Hair follicular keratinocyte (primary cell): Measurements from ENCODE around the gene POLR1B. TPM values are rescaled to one million over a fixed set of nuclear protein-coding genes. Genes with fewer than 3 reads are reported as not detected.

Experiments used
- total RNA-seq: library from RNA; depleted of rRNA; stranded (reverse); fragments of >200 nt; gene quantifications from 2 replicates; pipeline ENCODE4 v1.2.3, GENCODE V29; 2015

The POLR1B gene, protein sequence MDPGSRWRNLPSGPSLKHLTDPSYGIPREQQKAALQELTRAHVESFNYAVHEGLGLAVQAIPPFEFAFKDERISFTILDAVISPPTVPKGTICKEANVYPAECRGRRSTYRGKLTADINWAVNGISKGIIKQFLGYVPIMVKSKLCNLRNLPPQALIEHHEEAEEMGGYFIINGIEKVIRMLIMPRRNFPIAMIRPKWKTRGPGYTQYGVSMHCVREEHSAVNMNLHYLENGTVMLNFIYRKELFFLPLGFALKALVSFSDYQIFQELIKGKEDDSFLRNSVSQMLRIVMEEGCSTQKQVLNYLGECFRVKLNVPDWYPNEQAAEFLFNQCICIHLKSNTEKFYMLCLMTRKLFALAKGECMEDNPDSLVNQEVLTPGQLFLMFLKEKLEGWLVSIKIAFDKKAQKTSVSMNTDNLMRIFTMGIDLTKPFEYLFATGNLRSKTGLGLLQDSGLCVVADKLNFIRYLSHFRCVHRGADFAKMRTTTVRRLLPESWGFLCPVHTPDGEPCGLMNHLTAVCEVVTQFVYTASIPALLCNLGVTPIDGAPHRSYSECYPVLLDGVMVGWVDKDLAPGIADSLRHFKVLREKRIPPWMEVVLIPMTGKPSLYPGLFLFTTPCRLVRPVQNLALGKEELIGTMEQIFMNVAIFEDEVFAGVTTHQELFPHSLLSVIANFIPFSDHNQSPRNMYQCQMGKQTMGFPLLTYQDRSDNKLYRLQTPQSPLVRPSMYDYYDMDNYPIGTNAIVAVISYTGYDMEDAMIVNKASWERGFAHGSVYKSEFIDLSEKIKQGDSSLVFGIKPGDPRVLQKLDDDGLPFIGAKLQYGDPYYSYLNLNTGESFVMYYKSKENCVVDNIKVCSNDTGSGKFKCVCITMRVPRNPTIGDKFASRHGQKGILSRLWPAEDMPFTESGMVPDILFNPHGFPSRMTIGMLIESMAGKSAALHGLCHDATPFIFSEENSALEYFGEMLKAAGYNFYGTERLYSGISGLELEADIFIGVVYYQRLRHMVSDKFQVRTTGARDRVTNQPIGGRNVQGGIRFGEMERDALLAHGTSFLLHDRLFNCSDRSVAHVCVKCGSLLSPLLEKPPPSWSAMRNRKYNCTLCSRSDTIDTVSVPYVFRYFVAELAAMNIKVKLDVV
- total RNA-seq = 13.4 and 19.6 TPM in 2 replicates

DNA sequence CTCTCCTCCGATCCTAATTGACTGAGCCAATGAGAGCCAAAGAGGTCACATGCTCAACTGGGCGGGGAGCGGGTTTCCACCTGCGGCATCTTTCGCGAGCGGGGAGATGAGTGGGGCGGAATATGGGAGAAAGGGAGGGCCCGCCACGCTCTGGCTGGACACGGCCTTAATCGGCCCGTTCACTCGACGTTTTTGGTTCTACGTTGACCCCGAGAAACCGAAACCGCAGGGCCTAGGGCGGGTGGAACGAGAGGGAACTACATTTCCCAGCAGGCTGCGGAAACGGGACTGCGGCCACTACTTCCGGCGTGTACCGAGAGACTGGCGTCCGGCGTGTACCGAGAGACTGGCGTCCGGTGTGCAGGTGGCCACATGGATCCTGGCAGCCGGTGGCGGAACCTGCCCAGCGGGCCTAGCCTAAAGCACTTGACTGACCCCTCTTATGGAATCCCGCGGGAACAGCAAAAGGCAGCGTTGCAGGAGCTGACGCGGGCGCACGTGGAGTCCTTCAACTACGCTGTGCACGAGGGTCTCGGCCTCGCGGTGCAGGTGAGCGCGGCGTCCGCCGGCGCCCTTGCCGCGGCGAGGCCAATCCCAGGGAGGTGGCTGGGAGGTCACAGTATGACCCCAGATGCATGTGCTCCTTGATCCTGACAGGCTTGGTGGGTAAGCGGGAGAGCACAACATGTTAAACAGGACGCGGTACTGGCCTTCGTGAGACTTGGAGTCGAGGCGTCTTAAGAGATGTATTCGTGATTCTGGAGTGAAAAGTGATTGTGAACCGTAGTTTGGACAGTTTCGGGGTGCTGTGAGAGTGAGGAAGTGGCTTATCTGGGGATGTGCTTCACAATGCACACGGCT is at the start of gene POLR1B:
TSS of gene POLR1B (plus strand) at position 343 of the 861 bp plus-strand sequence. CDS start at position 373, 30 bp downstream.

DNA sequence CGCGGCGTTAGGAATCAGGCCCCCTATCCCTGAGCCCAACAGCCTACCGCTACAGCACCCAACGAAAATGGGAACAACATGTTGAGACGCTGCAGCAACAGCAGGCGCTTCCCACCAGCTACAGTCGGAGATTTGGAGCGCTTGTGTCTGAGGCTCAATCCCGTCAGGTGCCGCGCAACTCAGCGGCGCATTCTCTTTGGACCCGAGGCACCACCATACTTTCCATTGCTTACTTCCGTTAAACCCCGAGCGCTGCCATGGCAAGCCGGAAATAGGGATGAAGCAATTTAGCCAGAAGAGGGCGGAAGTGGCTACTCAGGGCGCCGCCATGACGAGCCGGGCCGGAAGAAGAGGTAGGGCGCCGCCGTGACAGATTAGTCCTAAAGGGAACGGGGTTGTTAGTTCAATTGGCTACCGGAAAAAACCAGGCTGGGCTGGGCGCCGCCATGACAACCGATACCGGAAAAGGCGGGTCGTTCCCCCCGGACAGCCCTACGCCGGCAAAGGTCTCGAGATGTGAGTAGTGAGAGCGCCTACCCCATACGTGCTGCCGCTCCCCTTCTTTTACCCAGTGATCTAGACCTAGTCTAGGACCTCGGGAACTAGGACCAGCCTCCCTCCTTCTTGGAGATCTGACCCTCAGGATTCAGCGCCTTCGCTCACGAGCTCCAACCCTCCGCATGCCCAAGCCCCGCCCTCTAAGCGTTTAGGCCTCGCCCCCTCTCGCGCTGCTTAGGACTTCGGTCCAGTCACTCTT is 42.0 kb downstream of the POLR1B start, which contains the start of gene CHCHD5:
TSS of gene CHCHD5 (plus strand) at position 476 of the 757 bp plus-strand sequence. CDS start at position 515, 39 bp downstream.

Other genes starting within 250 kb of the POLR1B start
- 3.2 and 3.6 TPM in 2 replicates for gene RGPD8, start 108.8 kb upstream of the POLR1B start, total RNA-seq
- gene TTL, start 60.3 kb upstream of the POLR1B start, total RNA-seq = 35.7 and 38.7 TPM in 2 replicates
- 34.8 and 39.6 TPM in 2 replicates for gene CHCHD5, start 42.1 kb downstream of the POLR1B start, total RNA-seq
- gene SLC20A1, start 103.5 kb downstream of the POLR1B start, total RNA-seq = 87.7 and 102 TPM in 2 replicates
- not detected in 2 replicates for gene NT5DC4, start 178.6 kb downstream of the POLR1B start, total RNA-seq
- 11.3 and 21.2 TPM in 2 replicates for gene CKAP2L, start 222.1 kb downstream of the POLR1B start, total RNA-seq
- 305 and 483 TPM in 2 replicates for gene IL1A, start 242.0 kb downstream of the POLR1B start, total RNA-seq